Calu3 (cell line): Measurements from ENCODE around the gene GLRX2. TPM values are rescaled to one million over a fixed set of nuclear protein-coding genes. Genes with fewer than 3 reads are reported as not detected.

Experiments
- BruUV-seq: library from RNA; stranded (reverse); fragments of 400-500 nt; replicated peaks from 2 replicates; lab custom pipeline; 2021; lab: Mats Ljungman, UMichigan
- CTCF ChIA-PET: fragments of 300-600 bp; sonication (Branson Sonifier 250); formaldehyde crosslinking; loops from one replicate; lab custom pipeline; 2022; ENCODE audit warnings: antibody characterized with exemption; lab: Charles Lee
- DNase-seq: peaks from one replicate; pipeline ENCODE4 v3.0.0; 2022
- H3K27ac Mint-ChIP-seq: one replicate; pipeline ENCODE4 v1.8.0; 2022; ENCODE audit warnings: mixed read lengths; ENCODE audit not compliant: unreplicated experiment
- H3K27me3 Mint-ChIP-seq: one replicate; pipeline ENCODE4 v1.8.0; 2022; ENCODE audit warnings: mixed read lengths; ENCODE audit not compliant: unreplicated experiment
- H3K36me3 Mint-ChIP-seq: one replicate; pipeline ENCODE4 v1.8.0; 2022; ENCODE audit warnings: mild to moderate bottlenecking, moderate library complexity, mixed read lengths; ENCODE audit not compliant: insufficient read depth, unreplicated experiment
- H3K4me1 Mint-ChIP-seq: one replicate; pipeline ENCODE4 v1.8.0; 2022; ENCODE audit warnings: mild to moderate bottlenecking, low read depth, mixed read lengths; ENCODE audit not compliant: unreplicated experiment
- H3K4me3 Mint-ChIP-seq: one replicate; pipeline ENCODE4 v1.8.0; 2022; ENCODE audit warnings: mild to moderate bottlenecking, low read depth, moderate library complexity, mixed read lengths; ENCODE audit not compliant: unreplicated experiment
- H3K9me3 Mint-ChIP-seq: one replicate; pipeline ENCODE4 v1.8.0; 2022; ENCODE audit warnings: low read depth, mixed read lengths; ENCODE audit not compliant: unreplicated experiment
- intact Hi-C: fragments of 100-400 bp; cut with micrococcal nuclease; formaldehyde crosslinking; loops from one replicate; pipeline ENCODE4 v1.10.0; 2022; ENCODE audit not compliant: unreplicated experiment
- total RNA-seq: library from RNA; stranded (reverse); gene quantifications from 2 replicates; pipeline ENCODE4 v1.2.3, GENCODE V29; 2022
- TF ChIP-seq, protein P1 (sequence below): fragments of 200-600 bp; IDR thresholded peaks from one replicate; pipeline ENCODE4 v1.8.0; 2022; ENCODE audit warnings: antibody characterized with exemption; ENCODE audit not compliant: unreplicated experiment

Gene GLRX2
- total RNA-seq, 1 experiment from 2014 or later, result 25.7 TPM

DNA sequence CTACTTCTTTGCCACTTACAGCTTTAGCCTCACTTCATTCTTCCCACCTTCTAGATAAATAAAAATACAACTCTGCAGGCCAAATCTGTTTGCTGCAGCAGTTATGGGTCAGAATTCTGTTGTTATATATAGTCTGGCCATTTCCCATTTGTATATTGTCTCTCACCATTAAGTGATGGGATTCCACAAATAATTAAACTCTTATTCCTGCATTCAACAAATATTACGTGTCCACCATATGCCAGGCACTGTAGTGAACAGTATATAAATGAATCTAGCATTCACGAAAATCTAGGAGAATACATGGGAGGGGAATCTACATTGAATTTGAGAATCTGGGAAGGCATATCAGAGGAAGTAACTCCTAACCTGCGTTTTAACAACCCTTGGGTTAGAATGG is 5.7 kb upstream of the GLRX2 start:
- peaks cover 16% of the 10 kb centered on the region for H3K4me1 Mint-ChIP-seq
- H3K9me3 Mint-ChIP-seq, result no peaks in the 10 kb centered on the region
- TF ChIP-seq, protein P1, sequence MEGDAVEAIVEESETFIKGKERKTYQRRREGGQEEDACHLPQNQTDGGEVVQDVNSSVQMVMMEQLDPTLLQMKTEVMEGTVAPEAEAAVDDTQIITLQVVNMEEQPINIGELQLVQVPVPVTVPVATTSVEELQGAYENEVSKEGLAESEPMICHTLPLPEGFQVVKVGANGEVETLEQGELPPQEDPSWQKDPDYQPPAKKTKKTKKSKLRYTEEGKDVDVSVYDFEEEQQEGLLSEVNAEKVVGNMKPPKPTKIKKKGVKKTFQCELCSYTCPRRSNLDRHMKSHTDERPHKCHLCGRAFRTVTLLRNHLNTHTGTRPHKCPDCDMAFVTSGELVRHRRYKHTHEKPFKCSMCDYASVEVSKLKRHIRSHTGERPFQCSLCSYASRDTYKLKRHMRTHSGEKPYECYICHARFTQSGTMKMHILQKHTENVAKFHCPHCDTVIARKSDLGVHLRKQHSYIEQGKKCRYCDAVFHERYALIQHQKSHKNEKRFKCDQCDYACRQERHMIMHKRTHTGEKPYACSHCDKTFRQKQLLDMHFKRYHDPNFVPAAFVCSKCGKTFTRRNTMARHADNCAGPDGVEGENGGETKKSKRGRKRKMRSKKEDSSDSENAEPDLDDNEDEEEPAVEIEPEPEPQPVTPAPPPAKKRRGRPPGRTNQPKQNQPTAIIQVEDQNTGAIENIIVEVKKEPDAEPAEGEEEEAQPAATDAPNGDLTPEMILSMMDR, result no peak
- no peak overlapping the region for H3K4me3 Mint-ChIP-seq
- H3K27me3 Mint-ChIP-seq, result no peaks in the 10 kb centered on the region
- H3K36me3 Mint-ChIP-seq, result no peaks in the 10 kb centered on the region
- CTCF ChIA-PET, result interaction anchor here (0.6 kb wide), 1 partner anchor 304 kb away, joined by 3 read pairs; no protein-coding TSS in a partner anchor
- BruUV-seq, result no TSS peak
- peak overlapping the region; percentile 37 for H3K27ac Mint-ChIP-seq
- no peak for DNase-seq
- intact Hi-C loops, result no loop called here

GRCh38 chr1:193110246-193110645 is 5.0 kb upstream of the GLRX2 start:
- TF ChIP-seq, protein P1, result no peak
- intact Hi-C loops, result no loop called here
- no peaks in the 10 kb centered on the region for H3K27me3 Mint-ChIP-seq
- no peaks in the 10 kb centered on the region for H3K9me3 Mint-ChIP-seq
- no peak for DNase-seq
- H3K4me3 Mint-ChIP-seq, result no peak overlapping the region
- H3K36me3 Mint-ChIP-seq, result peaks cover 6% of the 10 kb centered on the region
- CTCF ChIA-PET, result interaction anchor here (0.6 kb wide), 1 partner anchor 18 kb away, joined by 5 read pairs; no protein-coding TSS in a partner anchor
- H3K4me1 Mint-ChIP-seq, result peaks cover 10% of the 10 kb centered on the region
- BruUV-seq, result no TSS peak
- no peak overlapping the region for H3K27ac Mint-ChIP-seq

DNA sequence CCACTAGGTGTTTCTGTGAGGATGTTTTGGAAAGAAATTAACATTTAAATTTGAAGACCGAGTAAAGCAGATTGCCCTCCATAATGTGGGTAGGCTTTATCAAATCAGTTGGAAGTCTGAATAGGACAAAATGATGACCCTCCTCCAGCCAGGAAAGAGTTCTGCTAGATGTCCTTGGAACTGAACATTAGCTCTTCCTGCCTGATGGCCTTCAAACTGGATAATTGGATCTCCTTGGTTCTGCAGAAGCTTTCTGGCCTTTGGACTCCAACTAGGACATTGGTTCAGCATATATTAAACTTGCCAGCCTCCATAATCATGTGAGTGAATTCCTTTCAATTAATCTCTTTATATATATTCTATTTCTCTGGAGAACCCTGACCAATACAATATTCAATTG is 4.4 kb upstream of the GLRX2 start:
- TF ChIP-seq, protein P1, result no peak
- peaks cover 12% of the 10 kb centered on the region for H3K36me3 Mint-ChIP-seq
- no peaks in the 10 kb centered on the region for H3K27me3 Mint-ChIP-seq
- no peak overlapping the region for H3K4me3 Mint-ChIP-seq
- CTCF ChIA-PET, result no interaction called here
- no peak overlapping the region for H3K27ac Mint-ChIP-seq
- BruUV-seq, result no TSS peak
- peaks cover 9% of the 10 kb centered on the region for H3K4me1 Mint-ChIP-seq
- DNase-seq, result no peak
- intact Hi-C loops, result no loop called here
- no peaks in the 10 kb centered on the region for H3K9me3 Mint-ChIP-seq

GRCh38 chr1:193108471-193108870 is 3.3 kb upstream of the GLRX2 start:
- CTCF ChIA-PET, result no interaction called here
- DNase-seq, result no peak
- H3K4me3 Mint-ChIP-seq, result no peak overlapping the region

More at GRCh38 chr1:193108471-193108870, 3.3 kb upstream of the GLRX2 start:
- TF ChIP-seq, protein P1, result no peak
- Mint-ChIP-seq H3K27ac (no peak overlapping the region), H3K27me3 (no peaks in the 10 kb centered on the region), H3K9me3 (no peaks in the 10 kb centered on the region), H3K36me3 (peaks cover 22% of the 10 kb centered on the region), H3K4me1 (peaks cover 16% of the 10 kb centered on the region)
- intact Hi-C loops, result no loop called here
- BruUV-seq, result no TSS peak
